Mesenteric fat pad (tissue), 1 donor: ENCODE results near the gene UBD. TPM values are rescaled to one million over a fixed set of nuclear protein-coding genes. Genes with fewer than 3 reads are reported as not detected.

Experiments used
- DNase-seq: peaks from one replicate; pipeline ENCODE4 v3.0.0-alpha.2; 2020; ENCODE audit warnings: low spot score
- total RNA-seq: library from RNA; stranded (reverse); fragmentation: NEBNext Ultra II Directional; extraction: Animal tissue kit (Norgen Biotek cat#: 25700); gene quantifications from one replicate; pipeline ENCODE4 v1.2.1, GENCODE V29; 2021
- donor health status: DM: yes; HTN: yes; CAD: no.

Gene UBD
- total RNA-seq, 1 donor from 2014 or later: not detected

DNA sequence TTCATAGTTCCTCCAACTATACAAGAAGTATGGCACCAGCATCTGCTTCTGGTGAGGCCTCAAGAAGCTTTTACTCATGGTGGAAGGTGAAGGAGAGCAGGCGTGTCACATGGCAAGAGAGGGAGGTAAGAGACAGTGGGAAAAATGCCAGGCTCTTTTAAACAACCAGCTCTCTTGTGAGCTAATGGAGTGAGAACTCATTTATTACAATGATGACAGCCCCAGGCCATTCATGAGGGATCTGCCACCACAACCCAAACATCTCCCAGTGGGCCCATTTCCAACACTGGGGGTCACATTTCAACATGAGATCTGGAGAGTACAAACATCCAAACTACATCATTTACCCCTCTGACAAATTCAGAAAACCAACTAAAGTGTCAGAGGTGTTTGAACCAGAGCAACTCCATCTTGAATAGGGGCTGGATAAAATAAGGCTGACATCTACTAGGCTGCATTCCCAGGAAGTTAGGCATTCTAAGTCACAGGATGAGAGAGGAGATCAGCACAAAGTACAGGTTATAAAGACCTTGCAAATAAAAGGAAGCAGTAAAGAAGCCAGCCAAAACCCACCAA, 2.2 kb upstream of the UBD start:
- no peak for DNase-seq

DNA sequence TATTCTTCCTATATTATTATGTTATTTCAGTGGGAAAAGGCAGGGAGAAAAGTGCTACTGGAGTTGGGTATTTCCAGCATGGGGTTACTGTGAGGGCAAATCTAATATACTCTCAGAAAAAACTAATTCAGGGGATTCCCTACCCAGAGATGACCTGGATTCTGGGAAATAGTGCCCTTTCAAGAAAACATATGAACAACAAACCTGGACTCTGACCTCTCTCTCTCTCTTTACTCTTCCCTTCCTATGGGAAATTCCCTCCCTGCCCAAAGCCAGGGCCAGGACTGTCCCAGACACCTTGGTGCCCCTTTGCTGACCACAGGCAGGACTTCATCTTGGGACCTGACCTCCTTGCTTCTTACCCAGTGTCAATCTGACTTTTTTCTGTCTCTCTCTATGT, 1.6 kb upstream of the UBD start:
- no peak for DNase-seq

DNA sequence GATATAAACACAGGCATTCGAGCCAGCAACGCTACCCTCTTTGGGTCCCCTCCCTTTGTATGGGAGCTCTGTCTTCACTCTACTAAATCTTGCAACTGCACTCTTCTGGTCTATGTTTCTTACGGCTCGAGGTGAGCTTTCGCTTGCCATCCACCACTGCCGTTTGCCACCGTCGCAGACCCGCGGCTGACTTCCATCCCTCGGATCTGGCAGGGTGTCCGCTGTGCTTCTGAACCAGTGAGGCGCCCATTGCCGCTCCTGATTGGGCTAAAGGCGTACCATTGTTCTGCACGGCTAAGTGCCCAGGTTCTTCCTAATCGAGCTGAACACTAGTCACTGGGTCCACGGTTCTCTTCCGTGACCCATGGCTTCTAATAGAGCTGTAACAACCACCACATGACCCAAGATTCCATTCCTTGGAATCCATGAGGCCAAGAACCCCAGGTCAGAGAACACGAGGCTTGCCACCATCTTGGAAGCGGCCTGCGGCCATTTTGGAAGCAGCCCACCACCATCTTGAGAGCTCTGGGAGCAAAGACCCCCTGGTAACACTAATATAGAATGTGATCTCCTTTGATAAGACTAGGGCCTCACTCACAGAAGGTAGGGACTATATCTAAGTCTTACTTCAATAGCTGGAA, 973 bp downstream of the UBD start:
- DNase-seq: no peak

DNA sequence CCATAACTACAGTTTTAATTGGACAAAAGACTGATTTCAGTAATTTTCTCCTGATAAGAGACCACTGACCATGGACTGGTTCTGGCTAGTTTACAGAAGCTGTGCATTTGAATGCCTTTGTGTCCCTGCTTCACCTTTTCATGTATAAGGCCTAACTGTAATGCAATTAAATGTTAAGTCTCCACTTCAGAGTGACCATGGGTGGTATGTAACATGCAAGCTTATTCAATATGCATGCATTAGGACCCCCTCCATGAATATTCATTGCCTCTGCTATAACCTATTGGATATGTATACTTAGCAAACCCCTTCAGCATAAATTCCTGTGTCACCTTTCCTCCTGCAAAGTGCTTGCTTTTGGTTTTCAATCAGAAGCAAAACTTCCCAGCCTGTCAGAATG, 2.2 kb downstream of the UBD start:
- DNase-seq: no peak

DNA sequence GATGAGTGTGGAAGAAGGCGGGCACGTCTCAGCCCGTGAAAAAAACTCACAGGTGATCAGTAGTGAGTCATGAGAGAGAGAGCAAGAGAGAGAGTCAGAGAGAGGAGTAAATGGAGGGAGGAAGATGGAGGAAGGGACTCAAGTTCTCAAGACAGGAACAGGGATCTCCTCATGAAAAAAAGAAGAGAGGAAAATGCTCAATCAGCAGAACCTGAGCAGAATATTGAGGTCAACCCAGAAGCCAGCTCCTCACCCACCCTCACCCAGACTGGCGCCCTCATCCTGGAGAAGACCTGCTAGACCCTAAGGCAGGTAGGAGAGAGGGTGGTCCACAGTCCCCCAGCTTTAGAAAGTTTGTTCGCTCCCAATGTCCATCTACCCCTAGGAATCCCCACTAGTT, 4.8 kb downstream of the UBD start:
- DNase-seq: no peak

DNA sequence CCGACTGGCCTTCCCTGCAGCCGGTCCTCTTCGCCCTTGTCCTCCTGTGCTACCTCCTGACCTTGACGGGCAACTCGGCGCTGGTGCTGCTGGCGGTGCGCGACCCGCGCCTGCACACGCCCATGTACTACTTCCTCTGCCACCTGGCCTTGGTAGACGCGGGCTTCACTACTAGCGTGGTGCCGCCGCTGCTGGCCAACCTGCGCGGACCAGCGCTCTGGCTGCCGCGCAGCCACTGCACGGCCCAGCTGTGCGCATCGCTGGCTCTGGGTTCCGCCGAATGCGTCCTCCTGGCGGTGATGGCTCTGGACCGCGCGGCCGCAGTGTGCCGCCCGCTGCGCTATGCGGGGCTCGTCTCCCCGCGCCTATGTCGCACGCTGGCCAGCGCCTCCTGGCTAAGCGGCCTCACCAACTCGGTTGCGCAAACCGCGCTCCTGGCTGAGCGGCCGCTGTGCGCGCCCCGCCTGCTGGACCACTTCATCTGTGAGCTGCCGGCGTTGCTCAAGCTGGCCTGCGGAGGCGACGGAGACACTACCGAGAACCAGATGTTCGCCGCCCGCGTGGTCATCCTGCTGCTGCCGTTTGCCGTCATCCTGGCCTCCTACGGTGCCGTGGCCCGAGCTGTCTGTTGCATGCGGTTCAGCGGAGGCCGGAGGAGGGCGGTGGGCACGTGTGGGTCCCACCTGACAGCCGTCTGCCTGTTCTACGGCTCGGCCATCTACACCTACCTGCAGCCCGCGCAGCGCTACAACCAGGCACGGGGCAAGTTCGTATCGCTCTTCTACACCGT, 6.1 kb downstream of the UBD start:
- DNase-seq: no peak

DNA sequence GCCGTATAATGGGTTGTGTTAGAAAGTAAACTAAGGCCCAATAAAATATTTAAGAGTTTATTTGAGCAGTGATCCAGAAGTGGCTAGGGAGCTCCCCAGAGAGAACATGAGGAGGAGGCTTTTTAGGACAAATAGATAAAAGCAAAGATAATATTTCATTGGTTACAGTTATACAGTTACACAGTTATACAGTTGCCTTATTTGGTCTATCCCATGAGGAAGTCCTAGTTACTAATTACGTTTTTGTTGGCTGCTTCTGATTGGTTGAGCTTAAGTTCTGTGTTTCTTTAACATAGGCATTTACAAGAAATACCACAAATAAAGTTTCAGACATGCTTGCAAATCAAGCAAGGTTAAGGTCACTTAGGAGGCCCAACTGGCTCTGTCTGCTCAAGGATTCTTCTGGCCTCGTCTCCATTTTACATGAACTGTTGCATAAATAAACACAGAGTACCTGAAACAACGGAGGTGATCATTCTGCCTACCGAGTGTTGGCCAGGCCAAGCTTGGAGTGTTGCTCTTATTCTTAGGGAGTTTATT, 7.0 kb downstream of the UBD start:
- no peak for DNase-seq

DNA sequence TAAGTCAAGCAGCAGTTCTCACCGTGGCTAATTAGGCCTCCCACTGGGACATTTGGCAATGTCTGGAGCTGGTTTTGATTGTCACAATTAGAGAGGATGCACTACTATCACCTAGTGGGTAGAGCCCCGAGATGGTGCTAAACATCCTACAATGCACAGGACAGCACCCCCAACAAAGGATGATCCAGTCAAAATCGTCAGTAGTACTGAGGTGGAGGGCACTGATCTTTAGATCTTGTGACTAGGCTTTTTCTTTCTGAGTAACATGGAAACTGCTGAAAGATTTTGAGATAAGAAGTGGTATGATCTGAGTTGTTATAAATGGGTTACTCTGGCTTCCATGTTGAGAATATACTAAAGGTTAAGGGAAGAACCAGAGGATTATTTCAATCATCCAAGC, 12.0 kb downstream of the UBD start:
- DNase-seq: no peak

DNA sequence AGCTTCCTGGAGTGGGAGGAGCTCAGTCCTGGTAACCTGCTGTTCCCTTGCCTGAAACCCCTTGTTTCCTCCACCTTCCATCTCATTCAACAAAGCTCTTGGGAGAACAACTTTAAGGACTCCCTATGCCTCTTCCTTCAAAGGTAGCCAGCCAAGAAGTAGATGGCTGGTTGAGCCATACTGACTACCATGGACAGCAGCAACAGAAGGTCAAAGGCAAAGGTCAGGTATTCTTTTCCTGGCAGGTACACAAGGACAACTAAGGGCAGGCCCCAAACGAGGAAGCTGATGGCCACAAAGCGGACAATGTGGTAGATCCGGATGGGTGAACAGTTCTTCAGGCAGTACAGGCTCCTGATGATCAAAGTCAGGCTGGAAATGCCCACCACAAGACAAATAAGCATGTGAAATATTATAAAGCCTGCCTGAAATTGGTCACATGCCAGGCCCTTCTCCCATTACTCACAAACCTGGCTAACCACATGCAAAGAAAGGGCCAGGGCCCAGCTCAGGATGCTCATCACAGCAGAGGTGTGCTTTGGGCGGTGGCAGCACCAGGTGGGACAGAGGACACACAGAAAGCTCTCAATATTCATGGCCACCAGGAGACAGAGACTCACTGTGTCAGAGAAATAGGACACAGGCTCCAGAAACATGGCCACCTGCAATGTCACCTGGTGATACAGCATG, 21.7 kb downstream of the UBD start:
- no peak for DNase-seq

DNA sequence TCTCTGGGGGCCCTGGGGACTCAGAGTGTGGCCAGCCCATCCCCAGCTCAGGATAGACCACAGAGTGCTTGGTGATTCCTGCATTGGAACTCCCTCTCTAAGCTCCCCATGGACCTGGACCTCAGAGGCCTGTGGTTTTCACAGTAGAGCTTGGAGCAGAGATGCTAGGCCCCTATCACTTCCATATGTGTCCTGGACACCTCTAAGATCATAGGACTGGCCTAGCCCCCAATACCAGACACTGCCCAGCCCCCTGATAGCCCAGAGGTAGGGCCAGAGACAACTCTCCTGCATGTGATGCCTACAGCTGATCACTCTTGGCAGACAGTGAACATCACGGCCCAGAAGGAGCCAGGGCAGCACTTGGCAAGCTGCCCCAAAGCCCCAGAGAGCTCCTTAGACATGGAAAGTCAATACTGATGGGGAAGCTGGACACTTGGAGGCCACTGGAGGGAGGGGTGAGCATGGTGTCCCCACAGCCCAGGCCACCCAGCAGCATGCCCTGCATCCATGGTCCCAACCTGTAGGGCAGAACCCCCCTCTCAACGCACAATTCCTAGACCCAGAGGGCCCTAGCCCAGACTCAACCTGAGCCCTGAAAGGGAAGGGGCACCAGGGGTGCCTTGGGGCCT, 27.1 kb downstream of the UBD start:
- no peak for DNase-seq

DNA sequence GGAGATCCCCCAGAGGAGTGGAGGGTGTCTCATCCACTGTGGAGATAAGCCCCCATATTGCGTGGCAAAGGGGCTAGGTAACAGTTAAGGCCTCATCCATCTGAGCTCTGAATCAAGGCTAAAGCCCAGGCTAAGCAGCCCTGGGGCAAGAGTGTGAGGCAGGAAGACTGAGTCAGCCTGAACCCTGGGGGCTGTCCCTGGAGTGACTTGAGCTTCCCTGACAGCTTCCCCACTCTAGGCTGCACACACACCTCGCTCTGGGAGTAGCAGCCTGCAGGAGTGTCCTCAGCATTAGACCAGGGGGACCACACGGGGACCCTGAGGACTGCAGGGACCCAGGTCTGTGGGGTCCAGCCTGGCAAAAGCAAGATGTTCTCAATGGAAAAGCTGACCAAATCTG, 27.9 kb downstream of the UBD start:
- no peak for DNase-seq

DNA sequence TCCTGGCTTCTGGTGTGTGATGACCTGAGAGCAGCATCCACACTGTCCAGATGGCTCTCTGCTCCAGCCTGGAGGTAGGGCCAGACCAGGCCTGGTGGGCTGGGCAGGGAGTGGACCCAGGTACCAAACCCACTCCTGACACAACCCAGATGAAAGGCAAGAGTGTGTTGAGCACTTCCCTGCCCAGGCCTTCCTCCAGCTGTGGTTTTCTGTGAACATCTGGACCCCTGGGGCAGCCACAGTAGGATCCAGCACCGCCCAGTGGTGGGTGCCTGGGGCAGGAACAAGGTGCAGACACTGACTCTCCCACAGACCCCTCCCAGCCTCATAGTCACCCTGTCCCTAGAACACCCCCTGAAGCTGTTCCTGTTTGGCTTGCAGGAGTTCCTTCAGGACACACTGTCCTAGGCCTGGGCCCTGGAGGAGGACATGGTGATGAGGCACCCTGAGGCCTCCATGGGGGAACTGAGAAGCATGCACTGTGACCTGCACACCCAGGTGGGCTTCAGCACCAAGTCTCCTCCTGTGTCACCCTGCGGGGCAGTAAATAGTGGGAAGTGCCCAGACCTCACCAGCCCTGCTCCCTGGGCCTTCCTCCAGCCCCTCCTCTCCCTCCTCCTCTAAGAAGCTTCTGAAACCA, 28.7 kb downstream of the UBD start:
- no peak for DNase-seq

DNA sequence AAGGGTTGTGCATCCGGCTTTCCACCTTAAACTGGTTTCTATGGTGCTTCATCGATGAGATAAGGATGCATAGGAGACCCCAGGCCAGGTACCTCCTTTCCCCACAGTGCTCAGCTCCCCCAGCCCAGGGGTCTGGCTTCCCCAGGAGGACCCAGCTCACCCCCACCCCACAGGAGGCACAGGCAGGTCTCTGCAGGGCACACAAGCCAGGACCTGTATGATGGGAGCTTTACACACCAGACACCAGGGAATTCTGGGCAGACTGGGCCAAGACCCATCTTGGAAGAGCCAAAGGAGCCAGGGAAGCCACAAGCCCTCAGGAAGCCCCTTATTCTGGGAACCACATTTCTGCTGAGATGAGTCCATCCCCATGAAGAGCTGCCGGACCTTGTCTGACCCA, 29.6 kb downstream of the UBD start:
- DNase-seq: no peak

DNA sequence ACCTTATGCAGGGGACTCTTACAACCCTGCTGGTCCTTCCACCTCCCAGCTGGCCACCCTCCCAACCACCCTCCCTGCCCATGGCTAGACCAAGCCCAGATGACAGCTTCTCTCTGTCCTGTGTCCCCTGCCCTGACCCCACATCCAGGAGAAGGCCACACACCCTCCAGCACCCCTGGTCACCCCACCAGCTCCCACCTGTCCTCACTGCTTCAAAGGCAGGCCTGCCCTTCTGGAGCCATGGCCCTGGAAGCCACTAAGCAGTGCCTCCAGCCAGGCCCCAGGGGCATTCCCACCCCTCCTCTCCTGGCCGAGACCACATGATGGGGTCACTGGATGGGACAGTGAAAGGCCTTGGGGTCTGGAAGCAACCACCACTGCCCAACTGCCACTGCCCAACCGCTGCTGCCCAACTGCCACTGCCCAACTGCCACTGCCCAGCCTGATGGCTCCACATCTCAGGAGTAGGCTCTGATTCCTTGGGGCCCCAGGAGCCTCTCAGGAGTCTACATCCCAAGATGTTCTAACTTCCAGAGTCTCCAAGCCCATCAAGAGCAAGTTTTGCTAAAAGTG, 30.5 kb downstream of the UBD start:
- DNase-seq: no peak

DNA sequence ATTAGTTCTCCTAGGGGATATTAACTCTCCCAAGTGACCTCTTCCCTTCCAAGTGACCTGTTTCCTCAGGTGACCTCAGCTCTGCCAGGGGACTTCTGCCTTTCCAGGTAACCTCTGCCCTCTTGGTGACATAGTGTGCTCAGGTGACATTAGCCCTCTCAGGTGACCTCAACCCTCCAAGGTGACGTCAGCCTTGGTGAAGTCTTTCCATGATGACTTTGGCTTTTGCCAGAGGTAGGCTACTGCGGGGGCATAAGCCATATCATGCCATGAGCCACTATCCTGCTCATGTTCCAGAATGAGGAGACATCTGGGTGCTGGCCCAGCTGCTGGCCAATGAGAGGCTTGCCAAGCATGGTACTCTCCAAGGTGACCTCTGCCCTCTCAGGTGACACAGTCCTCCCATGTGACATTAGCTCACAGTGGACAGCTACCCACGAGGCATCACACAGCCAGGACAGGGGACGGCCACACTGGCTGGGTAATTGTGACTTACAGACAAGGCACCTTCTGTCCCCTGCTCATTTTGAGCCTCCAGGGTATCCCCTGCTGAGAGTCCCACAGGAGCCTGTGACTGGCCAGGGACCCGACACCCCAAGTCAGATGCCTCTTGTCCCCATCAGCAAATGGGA, 31.1 kb downstream of the UBD start:
- no peak for DNase-seq

DNA sequence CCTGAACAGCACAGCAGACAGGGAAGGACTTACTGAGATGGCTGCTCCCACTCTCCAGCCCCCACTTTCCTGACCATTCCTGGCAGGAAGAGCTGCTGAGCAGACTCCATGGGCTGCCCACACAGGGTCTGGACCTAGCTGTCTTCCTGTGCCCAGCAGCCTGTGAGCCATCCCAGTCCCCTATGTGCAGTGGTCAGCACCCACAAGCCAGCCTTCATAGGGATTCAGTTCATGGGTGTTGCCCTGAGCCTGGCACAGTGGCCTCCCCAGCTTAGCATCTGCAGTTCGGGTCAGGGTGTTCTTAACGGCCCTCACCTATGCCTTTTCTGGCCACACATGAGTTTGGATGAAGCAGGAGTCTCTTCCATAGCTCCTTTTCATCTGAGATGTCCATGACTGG, 32.0 kb downstream of the UBD start:
- DNase-seq: no peak

DNA sequence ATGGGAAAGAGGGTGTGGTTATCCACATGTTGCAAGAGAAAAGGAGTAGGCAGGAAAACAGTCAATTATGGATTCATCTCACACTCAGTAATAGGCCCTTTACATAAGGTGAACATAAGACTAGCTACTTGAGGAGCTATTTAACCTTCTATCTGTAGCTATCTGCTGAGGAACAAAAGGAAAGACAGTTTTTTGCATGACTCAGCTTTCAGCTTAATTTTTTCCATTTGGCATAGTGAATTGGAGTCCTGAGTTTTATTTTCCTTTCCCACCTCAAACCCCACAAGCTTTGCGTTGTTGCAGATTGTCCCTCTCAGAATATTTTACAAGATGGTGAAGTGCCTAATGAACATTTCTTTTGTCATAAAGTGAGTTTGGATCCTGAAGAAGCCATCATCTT, 32.4 kb downstream of the UBD start:
- DNase-seq: no peak

DNA sequence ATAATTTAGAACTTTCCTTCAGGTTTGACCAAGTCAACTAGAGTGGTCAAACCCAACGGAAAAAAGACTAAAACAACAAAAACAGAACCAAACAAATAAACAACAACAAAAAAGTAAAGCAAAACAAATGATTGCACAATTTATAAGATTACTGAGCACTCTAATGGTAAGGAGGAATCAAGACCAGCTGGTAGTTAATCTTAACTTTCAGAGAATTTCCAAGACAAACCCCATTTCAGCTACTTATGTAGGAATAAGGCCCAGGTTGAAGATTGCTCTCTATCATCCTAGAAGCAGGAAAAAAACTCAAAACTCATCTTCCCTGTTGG, 34.3 kb downstream of the UBD start:
- no peak for DNase-seq

DNA sequence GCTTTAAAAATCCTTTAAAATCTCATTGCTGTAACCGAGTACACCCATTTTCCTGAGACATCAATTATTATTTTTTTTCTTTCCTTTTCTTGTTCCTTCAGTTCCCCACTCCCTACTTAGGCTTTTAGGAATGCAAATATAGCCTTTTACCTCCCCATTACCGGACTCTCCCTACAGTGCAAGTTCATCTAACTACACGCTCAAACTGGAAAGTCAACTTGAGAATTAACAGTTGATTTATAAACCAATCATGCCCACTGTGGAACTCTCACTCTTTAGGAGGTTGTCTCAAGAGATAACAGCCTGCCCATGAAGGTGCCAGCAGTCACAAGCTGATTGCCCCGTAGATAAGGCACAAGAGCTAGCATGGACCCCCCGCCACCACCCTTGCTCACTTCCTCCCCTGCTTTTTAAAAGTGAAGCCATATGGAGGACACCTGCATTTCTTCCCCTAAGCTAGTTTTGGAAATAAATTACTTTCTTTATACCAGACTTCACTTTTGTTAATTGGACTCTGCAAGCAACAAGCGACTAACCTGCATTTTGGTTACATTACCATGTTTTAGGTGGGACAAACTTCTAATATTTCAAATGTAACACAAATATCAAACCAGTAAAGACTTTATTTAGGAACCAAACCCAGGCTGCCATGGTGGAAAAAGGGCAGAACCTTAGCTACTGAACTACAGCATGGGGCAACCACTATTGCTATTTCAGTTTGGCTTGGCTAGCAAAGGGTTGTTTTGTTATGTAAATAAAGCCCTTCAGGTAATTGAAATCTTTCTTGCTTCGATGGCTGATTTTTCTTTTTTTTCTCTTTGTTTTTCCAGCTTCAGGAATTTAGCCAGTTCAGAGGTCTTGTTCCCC, 34.9 kb downstream of the UBD start:
- no peak for DNase-seq
